ENCODE measurements around the gene TFB1M.

The TFB1M gene

GRCh38 chr6:155351273-155352129, 37.2 kb upstream of the TFB1M start:
- TF ChIP-seq CTCF (IDR thresholded peaks at IDR 0.05): no peak
- no peaks in the 10 kb centered on the region for H3K4me1 ChIP-seq (ENCODE audit: control insufficient read depth in 1 of 2, insufficient read depth in 1 of 2, low read depth in 1 of 2, low read length in 1 of 2)
- no peaks in the 10 kb centered on the region for H3K27me3 ChIP-seq
- H3K4me3 ChIP-seq (ENCODE audit: low read depth in 1 of 2, low read length in 1 of 2): no peak overlapping the region
- no peaks in the 10 kb centered on the region for H3K36me3 ChIP-seq
- no peak overlapping the region for H3K27ac ChIP-seq
- peaks cover 10% of the 10 kb centered on the region for H3K9me3 ChIP-seq

- no peak overlapping the region for H3K4me3 ChIP-seq (ENCODE audit: low read depth in 1 of 2, low read length in 1 of 2)
- no peaks in the 10 kb centered on the region for H3K4me1 ChIP-seq (ENCODE audit: control insufficient read depth in 1 of 2, insufficient read depth in 1 of 2, low read depth in 1 of 2, low read length in 1 of 2)
- no peaks in the 10 kb centered on the region for H3K36me3 ChIP-seq
- no peaks in the 10 kb centered on the region for H3K27me3 ChIP-seq
- H3K27ac ChIP-seq: no peak overlapping the region
- H3K9me3 ChIP-seq: peaks cover 10% of the 10 kb centered on the region
- TF ChIP-seq CTCF (IDR thresholded peaks at IDR 0.05): no peak
Observed at GRCh38 chr6:155349956-155350355, 35.7 kb upstream of the TFB1M start.

- Histone ChIP-seq H3K27ac (no peak overlapping the region), H3K4me1 (ENCODE audit: control insufficient read depth in 1 of 2, insufficient read depth in 1 of 2, low read depth in 1 of 2, low read length in 1 of 2) (no peaks in the 10 kb centered on the region)
- TF ChIP-seq CTCF (IDR thresholded peaks at IDR 0.05): no peak
Observed at GRCh38 chr6:155349129-155349528, 34.8 kb upstream of the TFB1M start.

GRCh38 chr6:155347800-155348199, 33.5 kb upstream of the TFB1M start:
- H3K4me3 ChIP-seq (ENCODE audit: low read depth in 1 of 2, low read length in 1 of 2): no peak overlapping the region
- H3K27me3 ChIP-seq: no peaks in the 10 kb centered on the region
- H3K9me3 ChIP-seq: no peaks in the 10 kb centered on the region
- no peak overlapping the region for H3K27ac ChIP-seq
- no peaks in the 10 kb centered on the region for H3K36me3 ChIP-seq
- H3K4me1 ChIP-seq (ENCODE audit: control insufficient read depth in 1 of 2, insufficient read depth in 1 of 2, low read depth in 1 of 2, low read length in 1 of 2): no peaks in the 10 kb centered on the region
- no peak for TF ChIP-seq CTCF (IDR thresholded peaks at IDR 0.05)

More at GRCh38 chr6:155349129-155349528, 34.8 kb upstream of the TFB1M start:
- Histone ChIP-seq H3K4me3 (ENCODE audit: low read depth in 1 of 2, low read length in 1 of 2) (no peak overlapping the region), H3K27me3 (no peaks in the 10 kb centered on the region), H3K9me3 (peaks cover 10% of the 10 kb centered on the region), H3K36me3 (no peaks in the 10 kb centered on the region)

- Histone ChIP-seq H3K27me3 (no peaks in the 10 kb centered on the region), H3K27ac (no peak overlapping the region), H3K4me3 (ENCODE audit: low read depth in 1 of 2, low read length in 1 of 2) (no peak overlapping the region), H3K4me1 (ENCODE audit: control insufficient read depth in 1 of 2, insufficient read depth in 1 of 2, low read depth in 1 of 2, low read length in 1 of 2) (no peaks in the 10 kb centered on the region), H3K9me3 (no peaks in the 10 kb centered on the region), H3K36me3 (no peaks in the 10 kb centered on the region)
- TF ChIP-seq CTCF (IDR thresholded peaks at IDR 0.05): no peak
Observed at GRCh38 chr6:155346957-155347356, 32.7 kb upstream of the TFB1M start.

Measured in neutrophil (primary cell).